ENCODE results near the gene ADAMTSL3.
"Not testable (repeated sequence)": the region's sequence is repeated elsewhere in the genome, so short reads cannot be mapped to it uniquely, and the experiment has no call there.

The ADAMTSL3 gene

DNA sequence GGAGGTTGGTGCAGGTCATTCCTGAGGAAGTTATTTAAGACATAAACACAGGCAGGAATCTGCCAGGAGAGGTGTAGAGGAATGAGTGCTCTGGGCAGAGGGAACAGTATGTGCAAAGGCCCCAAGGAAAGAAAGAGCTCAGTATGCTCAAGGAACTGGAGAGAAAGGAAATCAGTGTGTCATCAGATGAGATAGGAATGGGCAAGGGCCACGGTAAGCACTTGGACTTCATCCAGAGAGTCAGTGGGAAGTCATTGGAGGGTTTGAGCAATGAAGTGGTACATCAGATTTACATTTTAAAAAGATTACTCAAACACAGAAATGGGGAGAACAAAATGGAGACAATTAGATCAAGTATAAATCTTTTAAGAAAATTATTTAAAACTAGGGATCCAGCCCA lies 272.2 kb downstream of the ADAMTSL3 start:
- DNase-seq, result no peak

DNA sequence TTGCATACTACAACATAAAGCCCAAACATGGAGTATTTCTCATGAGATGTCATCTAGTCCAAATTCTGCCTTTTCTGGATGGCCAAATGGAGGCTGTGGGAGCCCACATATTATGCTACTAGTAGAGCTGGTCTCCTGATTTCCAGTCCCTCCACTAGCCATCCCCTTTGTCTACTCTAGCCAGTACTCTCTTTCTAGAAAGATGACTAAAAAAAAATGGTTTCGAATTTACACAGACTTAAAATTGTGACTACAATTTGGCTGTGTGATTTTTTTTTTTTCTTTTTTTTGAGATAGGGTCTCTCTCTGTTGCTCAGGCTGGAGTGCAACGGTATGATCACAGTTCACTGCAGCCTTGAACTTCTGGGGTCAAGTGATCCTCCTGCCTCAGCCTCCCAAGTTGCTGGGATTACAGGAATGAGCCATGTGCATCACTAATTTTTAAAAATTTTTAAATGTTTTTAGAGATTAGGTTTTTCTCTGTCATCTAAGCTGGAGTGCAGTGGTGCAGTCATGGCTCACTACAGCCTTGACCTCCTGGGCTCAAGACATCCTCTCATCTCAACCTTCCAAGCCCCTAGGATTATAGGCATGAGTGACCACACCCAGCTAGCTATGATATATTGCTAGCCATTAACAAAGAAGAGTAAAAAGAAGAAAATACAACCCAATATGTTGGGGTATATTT lies 273.9 kb downstream of the ADAMTSL3 start:
- DNase-seq, result no peak

DNA sequence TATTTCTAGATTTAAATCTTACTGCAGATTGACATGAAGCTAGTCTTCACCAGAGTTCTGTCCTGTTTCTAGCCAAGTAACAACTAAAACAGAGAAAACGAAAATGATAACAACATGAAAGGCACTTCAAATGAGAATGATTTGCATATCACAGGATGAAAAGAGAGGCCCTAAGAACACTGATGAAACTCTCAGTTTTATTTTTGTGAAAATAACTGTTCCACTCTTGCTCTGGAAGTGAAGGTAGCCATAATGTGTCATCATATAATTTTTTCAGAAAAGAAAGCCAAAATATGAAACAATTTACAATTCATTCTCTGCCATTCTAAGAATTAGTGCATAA lies 274.4 kb downstream of the ADAMTSL3 start:
- DNase-seq, result no peak

DNA sequence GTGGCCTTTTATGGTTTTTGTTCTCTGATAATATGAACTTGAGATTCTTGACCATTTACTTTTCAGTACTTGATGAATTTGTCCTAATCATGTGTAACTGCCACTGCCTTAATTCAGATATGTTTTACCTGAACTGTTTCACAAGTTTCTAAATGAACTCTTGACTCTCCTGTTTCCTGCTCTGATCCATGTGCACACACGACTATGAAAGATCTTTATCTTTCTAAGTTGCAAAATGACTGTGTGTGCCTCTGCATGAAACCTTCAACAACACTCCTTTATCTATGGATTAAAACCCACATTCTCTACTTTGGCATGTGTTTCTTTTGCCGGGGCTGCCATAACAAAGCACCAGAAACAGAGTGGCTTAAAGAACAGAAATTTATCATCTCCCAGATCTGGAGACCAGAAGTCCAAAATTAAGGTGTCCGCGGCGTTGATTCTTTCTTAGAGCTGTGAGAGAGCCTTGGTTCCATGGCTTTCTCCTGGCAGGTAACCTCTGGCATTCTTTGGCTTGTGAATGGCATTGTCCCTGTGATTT lies 275.0 kb downstream of the ADAMTSL3 start:
- no peak for DNase-seq

DNA sequence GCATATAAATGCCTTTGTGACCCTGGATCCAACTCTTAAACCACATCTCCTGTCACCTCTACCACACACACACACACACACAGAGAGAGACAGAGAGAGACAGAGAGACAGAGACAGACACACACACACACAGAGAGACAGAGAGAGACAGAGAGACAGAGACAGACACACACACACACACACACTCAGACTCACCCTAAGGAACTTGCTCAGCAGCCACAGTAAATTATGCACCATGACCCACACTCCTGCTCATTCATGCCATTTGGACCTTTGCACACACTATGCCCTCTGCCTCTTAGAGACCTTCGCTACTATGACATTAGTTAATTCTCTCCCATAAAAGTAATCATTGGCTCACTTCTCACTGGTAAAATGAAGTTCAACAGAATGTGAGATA lies 275.7 kb downstream of the ADAMTSL3 start:
- no peak for DNase-seq

DNA sequence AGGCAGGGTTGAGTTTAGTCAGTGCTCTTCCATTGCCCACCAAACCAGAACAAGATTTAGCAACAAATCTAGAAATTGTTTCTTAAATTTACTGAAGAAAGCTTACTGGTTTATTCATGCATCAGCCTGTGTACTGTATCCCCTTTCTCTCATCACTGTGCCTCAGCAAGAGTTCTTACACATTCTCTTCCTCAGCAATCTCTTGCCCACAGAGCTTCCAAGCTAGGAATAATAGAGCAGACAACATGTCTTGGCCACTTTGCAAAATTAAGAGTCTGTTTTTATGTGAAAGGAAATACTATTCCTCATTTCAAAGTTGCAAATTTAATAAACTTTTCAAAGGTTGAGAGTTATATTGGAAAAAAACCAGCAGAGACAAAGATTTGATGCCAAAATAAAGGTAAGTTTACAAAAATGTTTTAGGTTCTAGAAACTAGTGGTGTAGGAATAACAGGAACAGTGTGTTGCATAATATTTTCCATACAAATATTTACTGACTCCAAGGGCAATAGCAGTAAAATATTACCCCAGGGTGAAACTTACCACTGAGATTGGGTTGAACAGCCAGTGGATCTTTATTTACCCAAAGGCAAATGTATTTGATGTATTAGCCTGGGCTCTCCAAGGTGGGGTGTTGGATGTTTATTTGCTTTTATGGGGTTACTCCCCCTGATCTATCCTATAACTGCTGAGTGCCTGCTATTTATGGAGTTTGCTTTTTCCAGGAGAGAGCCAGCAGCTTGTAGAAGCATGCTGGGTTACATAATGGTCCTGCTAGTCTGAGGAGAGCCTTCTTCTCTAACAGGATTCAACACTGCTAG lies 276.7 kb downstream of the ADAMTSL3 start:
- no peak for DNase-seq

DNA sequence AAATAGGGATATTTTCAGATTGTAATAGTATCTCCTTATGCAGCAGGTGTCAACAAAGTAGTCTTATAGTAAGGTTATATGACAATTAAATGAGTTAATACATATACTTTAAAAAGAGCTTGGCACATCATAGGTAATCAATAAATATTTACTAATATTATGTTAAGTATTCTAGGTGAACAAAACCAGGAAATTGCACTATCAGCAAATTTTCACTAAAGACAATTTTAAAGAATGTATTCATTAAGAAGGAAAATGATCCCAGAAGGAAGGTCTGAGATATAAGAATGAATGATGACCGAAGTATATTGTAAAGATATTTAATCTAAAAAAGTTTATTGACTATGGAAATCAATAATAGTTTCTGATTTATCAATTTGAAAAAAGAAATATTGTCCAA lies 281.9 kb downstream of the ADAMTSL3 start:
- no peak for DNase-seq

DNA sequence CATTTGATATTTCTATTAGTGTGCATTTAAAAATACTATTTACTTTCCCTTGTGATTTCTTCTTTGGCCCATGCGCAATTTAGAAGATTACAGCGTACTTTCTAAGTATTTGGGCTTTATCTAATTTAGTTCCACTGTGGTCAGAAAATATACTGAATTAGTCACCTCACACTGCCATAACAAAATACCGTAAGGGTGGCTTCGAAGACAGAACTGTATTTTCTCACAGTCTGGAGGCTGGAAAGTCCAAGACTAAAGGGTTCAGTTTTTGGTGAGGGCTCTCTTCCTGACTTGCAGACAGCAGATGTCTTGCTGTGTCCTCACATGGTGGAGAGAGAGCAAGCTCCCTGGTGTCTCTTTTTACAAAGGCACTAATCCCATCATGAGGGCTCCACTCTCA lies 286.2 kb downstream of the ADAMTSL3 start:
- DNase-seq, result no peak

DNA sequence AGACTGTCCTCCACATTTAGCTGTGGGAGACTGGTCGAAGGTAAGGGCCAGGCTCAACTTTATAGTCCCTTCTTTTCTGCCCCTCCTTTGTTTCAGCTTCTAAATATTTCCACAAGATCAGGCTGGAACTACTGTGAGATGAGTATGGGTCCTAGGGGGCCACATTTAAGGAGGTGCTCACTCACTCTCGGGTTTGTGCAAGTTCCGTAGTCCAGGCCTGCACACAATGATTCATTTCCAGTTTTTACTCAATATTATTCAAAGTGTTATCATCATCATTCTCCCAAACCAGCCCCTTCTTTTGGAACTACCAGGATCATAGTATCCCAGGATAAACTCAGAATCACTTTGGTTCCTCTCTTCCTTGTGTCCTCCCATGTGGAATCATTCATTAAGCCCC lies 289.1 kb downstream of the ADAMTSL3 start:
- no peak for DNase-seq

DNA sequence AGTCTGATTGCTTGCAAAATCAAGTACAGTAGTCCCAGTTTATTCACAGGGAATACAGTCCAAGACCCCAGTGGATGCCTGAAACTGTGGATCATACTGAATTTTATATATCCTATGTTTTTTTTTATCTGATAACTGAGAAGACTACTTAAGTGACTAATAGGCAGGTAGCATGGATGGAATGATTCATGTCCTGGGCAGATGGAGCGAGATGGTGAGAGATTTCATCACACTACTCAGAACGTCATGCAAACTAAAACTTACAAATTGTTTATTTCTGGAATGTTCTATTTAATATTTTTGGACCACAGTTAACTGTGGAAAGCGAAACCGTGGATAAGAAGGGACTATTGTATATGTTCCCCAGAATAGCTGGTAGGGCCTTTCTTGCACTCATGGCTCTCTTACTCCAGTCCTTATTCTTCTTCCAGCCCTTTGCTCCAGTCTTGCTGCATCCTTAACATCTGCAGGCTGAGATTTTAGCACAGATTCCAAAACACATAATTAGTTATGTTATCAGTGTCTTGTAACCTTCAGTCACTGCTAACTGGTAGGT lies 290.0 kb downstream of the ADAMTSL3 start:
- DNase-seq, result no peak

DNA sequence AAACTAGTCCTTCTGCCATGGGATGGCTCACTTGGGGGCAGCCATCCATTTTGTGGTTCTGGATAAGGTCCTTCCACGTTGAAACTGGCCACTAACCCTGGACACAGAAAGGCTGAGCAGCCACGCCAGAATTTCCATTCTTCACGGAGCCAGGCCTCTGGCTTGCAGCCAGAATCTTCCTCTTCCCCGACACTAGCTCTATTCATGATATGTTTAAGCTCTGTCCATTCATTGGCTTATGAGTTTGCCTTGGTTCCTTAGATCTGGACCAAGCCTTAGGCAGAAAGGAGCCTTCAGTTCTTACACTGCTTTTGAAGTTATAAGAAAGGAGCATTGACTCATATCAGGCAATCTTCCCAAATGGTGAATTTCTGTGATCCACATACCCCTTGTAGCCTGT lies 293.2 kb downstream of the ADAMTSL3 start:
- DNase-seq, result no peak

DNA sequence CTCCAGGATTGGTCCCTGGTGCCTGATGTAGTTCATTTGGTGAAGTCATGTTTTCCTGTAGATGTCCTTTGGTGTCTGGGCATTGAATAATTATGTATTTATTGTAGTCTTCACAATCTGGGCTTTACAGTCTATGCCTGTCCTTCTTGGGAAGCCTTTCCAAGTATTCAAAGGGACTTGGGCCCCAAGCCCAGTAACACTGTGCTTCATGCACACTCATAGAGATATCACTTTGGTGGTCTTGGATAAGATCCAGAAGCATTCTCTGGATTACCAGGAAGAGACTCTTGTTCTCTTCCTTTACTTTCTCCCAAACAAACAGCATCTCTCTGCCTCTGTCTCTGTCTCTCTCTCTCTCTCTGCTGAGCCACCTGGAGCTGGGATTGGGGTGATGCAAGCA lies 300.6 kb downstream of the ADAMTSL3 start:
- no peak for DNase-seq

DNA sequence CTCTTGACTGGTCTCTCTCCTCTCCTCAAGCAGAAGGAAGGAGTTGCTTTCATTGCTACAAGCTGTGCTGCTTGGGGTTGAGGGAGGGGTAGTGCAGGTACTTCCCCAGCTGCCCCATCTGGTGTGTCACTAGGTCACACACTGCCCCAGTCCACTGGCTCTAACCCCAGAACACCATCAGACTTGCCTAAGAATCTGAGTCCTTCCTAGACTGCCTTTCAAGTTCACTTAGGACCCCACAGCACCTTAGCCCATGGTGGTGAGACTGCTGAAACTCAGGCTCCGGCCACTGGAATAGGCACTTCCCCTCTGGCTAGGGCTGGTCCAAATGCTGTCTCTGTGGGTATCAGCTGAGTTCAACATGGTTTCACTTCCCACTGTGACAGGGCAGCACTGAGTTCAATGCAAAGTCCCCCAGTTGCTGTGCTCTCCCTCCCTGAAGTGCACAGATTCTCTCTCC lies 301.9 kb downstream of the ADAMTSL3 start:
- DNase-seq, result no peak

DNA sequence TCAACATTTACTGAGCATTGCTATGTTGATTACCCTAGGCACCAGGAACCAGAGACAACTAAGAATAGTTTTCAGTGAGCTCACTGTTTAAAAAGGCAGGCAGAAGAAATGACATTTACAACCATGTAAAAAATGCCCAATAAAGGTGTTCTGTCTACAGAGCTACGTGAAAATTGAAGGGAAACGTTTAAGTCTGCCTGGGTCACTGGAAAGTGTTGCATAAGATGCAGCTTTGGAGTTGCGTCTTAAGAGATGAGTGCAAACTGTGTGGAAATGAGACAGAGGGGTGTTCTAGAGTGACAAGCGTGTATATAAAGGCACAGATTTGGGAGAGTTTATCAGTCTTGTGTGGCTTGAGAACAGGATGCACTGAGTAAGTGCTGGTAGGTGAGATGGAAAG lies 303.0 kb downstream of the ADAMTSL3 start:
- no peak for DNase-seq

DNA sequence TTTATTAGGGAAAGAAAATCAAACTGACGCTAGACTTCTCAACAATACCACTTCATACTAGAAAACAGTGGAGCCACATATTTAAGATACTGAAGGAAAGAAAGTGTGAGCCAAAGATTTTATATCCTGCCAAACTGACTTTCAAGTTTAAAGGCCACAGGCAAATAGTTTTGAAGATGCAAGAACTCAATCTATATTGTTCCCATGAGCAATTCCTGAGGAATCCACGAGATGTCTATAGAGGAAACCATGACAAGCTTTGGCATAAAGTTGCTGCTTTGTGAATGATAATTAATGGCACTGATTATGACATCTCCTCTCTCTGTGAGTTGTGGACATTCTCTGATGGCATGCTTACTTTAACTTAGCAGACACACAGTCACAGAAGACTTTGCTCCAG lies 305.6 kb downstream of the ADAMTSL3 start:
- DNase-seq, result peak; percentile 8

DNA sequence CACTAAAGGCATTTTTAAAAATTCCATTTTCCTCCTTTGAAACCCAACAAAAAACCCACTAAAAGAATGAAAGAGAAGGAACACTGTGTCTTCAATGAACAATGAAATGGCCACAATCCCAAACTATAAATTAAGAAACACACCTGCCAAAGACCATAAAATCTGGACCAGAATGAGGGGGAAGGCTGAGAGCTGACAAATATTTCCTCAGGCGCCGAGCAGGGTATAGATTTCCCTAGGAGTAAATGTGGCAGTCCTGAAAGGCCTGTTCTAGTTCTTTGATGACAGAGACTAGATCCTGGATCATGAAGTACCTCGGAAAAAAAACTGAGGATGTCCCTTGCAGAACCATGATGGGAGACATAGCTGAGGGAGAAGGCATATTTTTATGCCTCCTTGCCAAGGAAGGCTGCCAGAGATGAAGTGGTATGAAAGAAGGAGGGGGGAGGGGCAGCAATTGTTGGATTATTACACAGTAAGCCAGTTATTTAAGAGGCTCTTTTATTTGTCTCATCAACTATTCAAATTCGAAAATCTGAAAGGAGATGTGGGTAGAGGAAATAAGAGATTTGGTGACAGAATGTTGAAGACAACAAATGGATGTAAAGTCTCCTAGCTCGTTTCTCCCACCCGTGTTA lies 306.4 kb downstream of the ADAMTSL3 start:
- DNase-seq, result no peak

DNA sequence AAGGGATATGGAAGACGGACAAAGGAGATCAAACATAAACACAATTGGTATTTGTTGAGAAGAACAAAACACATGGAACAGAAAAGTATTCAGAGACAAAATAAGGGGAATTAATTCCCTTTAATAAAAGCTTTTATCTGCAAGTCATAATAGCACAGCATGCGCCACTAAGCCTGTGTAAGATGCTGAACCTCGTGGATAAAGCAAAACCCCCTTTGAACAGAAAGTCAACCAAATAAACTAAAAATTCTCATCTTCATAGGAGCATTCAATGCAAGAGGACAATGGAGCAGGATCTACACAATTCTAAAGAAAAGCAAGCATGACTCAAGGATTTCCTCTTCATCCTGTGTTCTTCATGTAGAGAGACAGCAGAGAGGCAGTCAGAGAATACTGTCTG lies 307.4 kb downstream of the ADAMTSL3 start:
- DNase-seq, result no peak

DNA sequence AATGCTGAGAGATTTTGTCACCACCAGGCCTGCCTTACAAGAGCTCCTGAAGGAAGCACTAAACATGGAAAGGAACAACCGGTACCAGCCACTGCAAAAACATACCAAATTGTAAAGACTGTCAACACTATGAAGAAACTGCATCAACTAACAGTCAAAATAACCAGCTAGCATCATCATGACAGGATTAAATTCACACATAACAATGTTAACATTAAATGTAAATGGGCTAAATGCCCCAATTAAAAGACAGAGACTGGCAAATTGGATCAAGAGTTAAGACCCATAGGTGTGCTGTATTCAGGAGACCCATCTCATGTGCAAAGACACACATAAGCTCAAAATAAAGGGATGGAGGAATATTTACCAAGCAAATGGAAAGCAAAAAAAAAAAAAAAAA lies 311.0 kb downstream of the ADAMTSL3 start:
- DNase-seq, result not testable (repeated sequence)

DNA sequence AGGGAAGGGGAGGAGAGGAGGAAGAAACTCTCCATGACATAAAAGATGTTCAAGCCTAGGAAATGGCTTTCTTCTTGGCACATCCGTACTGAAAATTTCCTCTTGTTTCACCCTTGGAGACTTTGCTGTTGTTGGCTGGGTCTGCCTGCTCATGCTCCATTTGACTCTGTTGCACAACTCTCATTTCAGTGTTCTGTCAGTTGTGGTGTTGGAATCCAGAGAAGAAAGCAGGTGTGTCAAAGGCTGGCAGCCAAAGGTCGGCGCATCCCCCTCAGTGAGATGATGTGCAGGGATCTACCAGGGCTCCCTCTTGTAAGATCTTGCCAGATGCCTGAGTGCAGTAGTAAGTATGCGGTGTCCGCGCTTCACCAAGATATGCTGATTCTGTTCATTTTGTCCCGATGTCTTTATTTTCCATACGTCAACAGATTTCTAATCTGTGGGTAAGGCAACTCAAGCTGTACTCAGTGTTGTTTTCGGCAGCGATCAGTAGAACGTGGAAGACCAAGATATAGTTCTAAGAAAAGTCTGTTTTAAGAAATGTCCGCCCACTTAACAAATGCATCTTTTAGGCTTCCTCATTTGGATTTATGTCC lies 316.5 kb downstream of the ADAMTSL3 start:
- DNase-seq, result no peak

DNA sequence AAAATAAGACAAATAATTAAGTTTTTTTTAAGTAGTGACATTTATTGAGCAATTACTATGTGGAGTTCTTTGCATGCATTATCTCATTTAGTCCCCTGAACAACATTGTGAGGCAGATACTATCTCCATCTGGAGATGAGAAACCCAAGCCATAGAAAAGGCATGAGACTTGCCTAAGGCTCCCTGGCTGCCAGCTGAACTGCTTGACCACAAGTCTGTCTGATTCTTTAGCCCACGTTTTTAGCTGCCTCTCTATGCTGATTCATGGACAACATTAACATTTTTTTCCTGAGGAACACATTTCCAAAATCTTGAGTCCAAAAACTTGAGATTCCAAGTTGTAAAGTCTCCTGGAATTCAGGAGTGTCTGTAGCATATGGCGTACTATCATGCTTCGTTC lies 318.1 kb downstream of the ADAMTSL3 start:
- DNase-seq, result no peak

DNA sequence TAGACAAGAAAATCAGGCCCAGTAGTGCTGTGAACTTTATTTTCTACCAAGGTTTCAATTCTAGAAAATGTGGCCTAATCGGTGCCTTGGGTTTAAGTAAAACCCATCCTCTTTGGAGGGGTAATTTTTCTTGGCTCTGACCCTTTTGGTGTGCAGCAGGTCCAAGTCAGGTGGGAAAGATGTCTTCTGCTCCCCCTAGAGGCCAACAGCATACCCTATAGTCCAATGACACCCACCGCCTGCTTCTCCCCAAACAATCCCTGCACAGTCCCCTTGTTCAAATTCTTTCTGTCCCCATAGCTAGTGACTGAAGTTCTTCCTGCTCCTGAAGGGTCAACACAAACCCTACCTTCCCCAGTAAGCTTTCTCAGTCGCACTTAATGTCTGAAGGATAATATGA lies 319.9 kb downstream of the ADAMTSL3 start:
- no peak for DNase-seq

DNA sequence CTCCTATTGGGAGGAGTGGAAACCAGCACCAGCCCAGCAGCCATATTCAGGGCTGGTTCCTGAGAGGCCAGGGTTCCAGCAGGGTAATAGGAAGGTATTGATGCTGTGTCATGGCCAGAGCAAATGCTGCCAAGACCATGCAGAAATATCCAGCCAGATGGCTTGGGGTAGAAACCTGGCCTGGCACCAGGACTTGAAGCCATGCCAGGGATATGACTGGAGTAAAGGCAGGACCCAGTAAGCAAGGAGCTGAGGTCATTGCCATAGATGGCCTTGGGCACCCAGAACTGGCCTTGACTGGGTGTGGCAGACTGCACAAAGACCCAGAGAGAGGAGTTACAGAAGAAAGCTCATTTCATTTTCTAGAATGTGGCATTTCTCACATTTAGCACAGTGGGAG lies 324.1 kb downstream of the ADAMTSL3 start:
- no peak for DNase-seq

DNA sequence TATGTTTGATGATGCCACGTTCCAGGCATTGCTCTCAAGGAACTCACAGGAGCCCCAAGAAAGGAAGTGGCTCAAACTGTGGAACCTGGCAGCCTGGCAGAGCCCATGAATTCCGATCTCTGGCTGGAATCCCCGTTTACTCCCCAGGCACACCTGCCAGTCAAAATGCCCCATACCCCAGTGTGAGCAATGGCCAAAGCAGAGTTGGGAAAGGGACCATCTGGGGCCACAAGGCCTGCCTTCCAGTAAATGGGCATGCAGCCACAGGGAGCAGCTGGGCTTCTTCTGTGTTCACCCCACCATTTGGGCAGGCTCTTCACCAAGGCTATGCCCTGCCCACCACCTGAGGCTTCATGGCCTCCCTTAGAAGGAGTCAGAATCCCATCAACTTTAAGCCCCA lies 324.7 kb downstream of the ADAMTSL3 start:
- no peak for DNase-seq

Measured in fibroblast of skin of scalp (primary cell).